Upper lobe of left lung (tissue), 4 donors: ENCODE measurements around the gene TRIM8.

Experiments
- EP300 ChIP-seq, 4 donors: sonication (generic); formaldehyde crosslinking; IDR thresholded peaks; one replicate each; pipeline ENCODE4 v1.5.1; 2017; ENCODE audit warnings: antibody characterized with exemption in 4 of 4, control low read depth in 2 of 4
- POLR2AphosphoS5 ChIP-seq, 2 donors: sonication (generic); formaldehyde crosslinking; IDR thresholded peaks; one replicate each; pipeline ENCODE4 v1.5.1; 2017; ENCODE audit warnings: antibody characterized with exemption in 2 of 2
- TF ChIP-seq, protein P1 (sequence below), 6 experiments: fragments of 450-650 bp in 4 of 6; fragments of 200-600 bp in 2 of 6; sonication (generic) in 2 of 6; IDR thresholded peaks; one replicate each; pipeline ENCODE4 v1.5.1; 2016 to 2019; ENCODE audit warnings: antibody characterized with exemption in 6 of 6

DNA sequence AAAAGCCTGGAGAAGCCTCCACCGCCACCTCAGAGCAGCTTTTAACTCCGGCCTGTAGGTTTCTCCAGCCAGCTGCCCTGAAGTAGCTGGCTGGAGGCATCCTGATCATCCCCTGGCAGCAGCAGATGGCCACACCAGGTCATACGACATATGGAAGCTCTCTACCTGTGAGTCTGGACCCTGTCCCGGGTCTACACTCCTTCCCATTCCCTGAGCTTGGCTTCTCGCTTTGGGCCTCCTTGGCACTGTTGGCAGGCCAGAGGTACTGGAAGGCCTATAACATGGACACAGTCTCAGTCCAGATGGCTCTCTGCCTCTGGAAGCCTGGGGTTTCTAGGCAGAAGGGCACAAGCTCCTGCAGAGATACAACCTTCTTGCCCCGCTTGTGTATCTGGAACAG is 43.5 kb upstream of the TRIM8 start:
- TF ChIP-seq, protein P1, sequence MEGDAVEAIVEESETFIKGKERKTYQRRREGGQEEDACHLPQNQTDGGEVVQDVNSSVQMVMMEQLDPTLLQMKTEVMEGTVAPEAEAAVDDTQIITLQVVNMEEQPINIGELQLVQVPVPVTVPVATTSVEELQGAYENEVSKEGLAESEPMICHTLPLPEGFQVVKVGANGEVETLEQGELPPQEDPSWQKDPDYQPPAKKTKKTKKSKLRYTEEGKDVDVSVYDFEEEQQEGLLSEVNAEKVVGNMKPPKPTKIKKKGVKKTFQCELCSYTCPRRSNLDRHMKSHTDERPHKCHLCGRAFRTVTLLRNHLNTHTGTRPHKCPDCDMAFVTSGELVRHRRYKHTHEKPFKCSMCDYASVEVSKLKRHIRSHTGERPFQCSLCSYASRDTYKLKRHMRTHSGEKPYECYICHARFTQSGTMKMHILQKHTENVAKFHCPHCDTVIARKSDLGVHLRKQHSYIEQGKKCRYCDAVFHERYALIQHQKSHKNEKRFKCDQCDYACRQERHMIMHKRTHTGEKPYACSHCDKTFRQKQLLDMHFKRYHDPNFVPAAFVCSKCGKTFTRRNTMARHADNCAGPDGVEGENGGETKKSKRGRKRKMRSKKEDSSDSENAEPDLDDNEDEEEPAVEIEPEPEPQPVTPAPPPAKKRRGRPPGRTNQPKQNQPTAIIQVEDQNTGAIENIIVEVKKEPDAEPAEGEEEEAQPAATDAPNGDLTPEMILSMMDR (IDR thresholded peaks at IDR 0.05) = no peak
- TF ChIP-seq EP300 (IDR thresholded peaks at IDR 0.05) = no peak
- TF ChIP-seq POLR2AphosphoS5 (IDR thresholded peaks at IDR 0.05) = no peak
